Activated CD4-positive, alpha-beta T cell treated with anti-CD3 and anti-CD28 coated beads, Interleukin-2, amount 10 ng/mL, durations not matched to agents 7 days and 5 days (primary cell): ENCODE results near the gene SLC7A9. TPM values are rescaled to one million over a fixed set of nuclear protein-coding genes. Genes with fewer than 3 reads are reported as not detected.
A peak's percentile ranks its signal among the peaks of the same experiment; 100 is the strongest.
"Not testable (repeated sequence)": the region's sequence is repeated elsewhere in the genome, so short reads cannot be mapped to it uniquely, and the experiment has no call there.

Experiments
- CTCF ChIA-PET: fragments of 350-600 bp; sonication (Branson Sonifier 250); formaldehyde crosslinking; loops from one replicate; lab custom pipeline; 2021; ENCODE audit warnings: antibody characterized with exemption; lab: Charles Lee
- POLR2A ChIA-PET: fragments of 350-600 bp; sonication (Branson Sonifier 250); formaldehyde crosslinking; loops from one replicate; lab custom pipeline; 2021; ENCODE audit warnings: antibody characterized with exemption; lab: Charles Lee
- DNase-seq: peaks from one replicate; pipeline ENCODE4 v3.0.0-alpha.2; 2020
- H3K27ac Mint-ChIP-seq: one replicate; pipeline ENCODE4 v1.8.0; 2021; ENCODE audit warnings: mild to moderate bottlenecking, moderate library complexity, mixed read lengths
- H3K27me3 Mint-ChIP-seq: one replicate; pipeline ENCODE4 v1.8.0; 2021; ENCODE audit warnings: mixed read lengths
- H3K36me3 Mint-ChIP-seq: one replicate; pipeline ENCODE4 v1.8.0; 2021; ENCODE audit warnings: low read depth, mixed read lengths
- H3K4me1 Mint-ChIP-seq: one replicate; pipeline ENCODE4 v1.8.0; 2021; ENCODE audit warnings: mixed read lengths
- H3K4me3 Mint-ChIP-seq: one replicate; pipeline ENCODE4 v1.8.0; 2021; ENCODE audit warnings: mild to moderate bottlenecking, moderate library complexity, mixed read lengths
- H3K9me3 Mint-ChIP-seq: one replicate; pipeline ENCODE4 v1.8.0; 2021; ENCODE audit warnings: mixed read lengths
- total RNA-seq, 2 experiments: library from RNA; stranded (reverse); gene quantifications; one replicate each; pipeline ENCODE4 v1.2.3, GENCODE V29; 2021

The SLC7A9 gene
- total RNA-seq, 2 experiments from 2014 or later: 0.27 to 0.45 TPM

GRCh38 chr19:32812571-32812970 lies 57.0 kb downstream of the SLC7A9 start:
- CTCF ChIA-PET: no interaction called here
- Mint-ChIP-seq H3K4me1 (peaks cover 20% of the 10 kb centered on the region), H3K27ac (no peak overlapping the region), H3K4me3 (no peak overlapping the region), H3K9me3 (no peaks in the 10 kb centered on the region), H3K36me3 (no peaks in the 10 kb centered on the region), H3K27me3 (peaks cover 2% of the 10 kb centered on the region)
- POLR2A ChIA-PET: no interaction called here
- no peak for DNase-seq

- Mint-ChIP-seq H3K4me1 (peaks cover 20% of the 10 kb centered on the region), H3K36me3 (no peaks in the 10 kb centered on the region), H3K9me3 (no peaks in the 10 kb centered on the region), H3K27me3 (peaks cover 2% of the 10 kb centered on the region), H3K4me3 (no peak overlapping the region), H3K27ac (no peak overlapping the region)
- CTCF ChIA-PET: no interaction called here
- DNase-seq: no peak
- POLR2A ChIA-PET: no interaction called here
Measured at GRCh38 chr19:32812036-32812435, 57.5 kb downstream of the SLC7A9 start.

GRCh38 chr19:32811151-32811550 lies 58.4 kb downstream of the SLC7A9 start:
- Mint-ChIP-seq H3K36me3 (no peaks in the 10 kb centered on the region), H3K27ac (no peak overlapping the region), H3K27me3 (peaks cover 2% of the 10 kb centered on the region), H3K4me1 (peaks cover 20% of the 10 kb centered on the region), H3K9me3 (no peaks in the 10 kb centered on the region), H3K4me3 (no peak overlapping the region)
- ChIA-PET CTCF (no interaction called here), POLR2A (no interaction called here)
- no peak for DNase-seq

GRCh38 chr19:32810452-32810851 lies 59.1 kb downstream of the SLC7A9 start:
- ChIA-PET CTCF (no interaction called here), POLR2A (no interaction called here)
- Mint-ChIP-seq H3K27ac (no peak overlapping the region), H3K4me1 (peaks cover 20% of the 10 kb centered on the region), H3K4me3 (no peak overlapping the region), H3K27me3 (peaks cover 2% of the 10 kb centered on the region), H3K9me3 (no peaks in the 10 kb centered on the region), H3K36me3 (no peaks in the 10 kb centered on the region)
- no peak for DNase-seq

- CTCF ChIA-PET: no interaction called here
- peak overlapping the region; percentile 60 for H3K27ac Mint-ChIP-seq
- no peaks in the 10 kb centered on the region for H3K9me3 Mint-ChIP-seq
- no peak overlapping the region for H3K4me3 Mint-ChIP-seq
- POLR2A ChIA-PET: no interaction called here
- DNase-seq: no peak
- peaks cover 20% of the 10 kb centered on the region for H3K4me1 Mint-ChIP-seq
- no peaks in the 10 kb centered on the region for H3K36me3 Mint-ChIP-seq
- peaks cover 2% of the 10 kb centered on the region for H3K27me3 Mint-ChIP-seq
Measured at GRCh38 chr19:32809754-32810153, 59.8 kb downstream of the SLC7A9 start.

GRCh38 chr19:32809254-32809653 lies 60.3 kb downstream of the SLC7A9 start:
- no peaks in the 10 kb centered on the region for H3K9me3 Mint-ChIP-seq
- DNase-seq: no peak
- H3K27me3 Mint-ChIP-seq: peaks cover under 1% of the 10 kb centered on the region
- no peak overlapping the region for H3K4me3 Mint-ChIP-seq
- POLR2A ChIA-PET: no interaction called here
- H3K36me3 Mint-ChIP-seq: no peaks in the 10 kb centered on the region
- H3K4me1 Mint-ChIP-seq: peaks cover 18% of the 10 kb centered on the region
- peak overlapping the region; percentile 60 for H3K27ac Mint-ChIP-seq
- CTCF ChIA-PET: no interaction called here

- no peak overlapping the region for H3K4me3 Mint-ChIP-seq
- DNase-seq: no peak
- no peaks in the 10 kb centered on the region for H3K9me3 Mint-ChIP-seq
- no peaks in the 10 kb centered on the region for H3K36me3 Mint-ChIP-seq
- H3K27me3 Mint-ChIP-seq: no peaks in the 10 kb centered on the region
- ChIA-PET CTCF (no interaction called here), POLR2A (no interaction called here)
- peaks cover 12% of the 10 kb centered on the region for H3K4me1 Mint-ChIP-seq
- H3K27ac Mint-ChIP-seq: no peak overlapping the region
Measured at GRCh38 chr19:32808236-32808635, 61.3 kb downstream of the SLC7A9 start.

- no peak for DNase-seq
- Mint-ChIP-seq H3K4me1 (peaks cover 22% of the 10 kb centered on the region), H3K4me3 (no peak overlapping the region), H3K27ac (no peak overlapping the region), H3K9me3 (no peaks in the 10 kb centered on the region), H3K27me3 (peaks cover 1% of the 10 kb centered on the region), H3K36me3 (no peaks in the 10 kb centered on the region)
- ChIA-PET CTCF (no interaction called here), POLR2A (no interaction called here)
Measured at GRCh38 chr19:32802840-32803239, 66.7 kb downstream of the SLC7A9 start.

GRCh38 chr19:32800754-32801153 lies 68.8 kb downstream of the SLC7A9 start:
- no peak overlapping the region for H3K27ac Mint-ChIP-seq
- ChIA-PET POLR2A (no interaction called here), CTCF (no interaction called here)
- no peak overlapping the region for H3K4me3 Mint-ChIP-seq
- H3K4me1 Mint-ChIP-seq: peaks cover 30% of the 10 kb centered on the region
- no peaks in the 10 kb centered on the region for H3K9me3 Mint-ChIP-seq
- H3K27me3 Mint-ChIP-seq: peaks cover 1% of the 10 kb centered on the region
- DNase-seq: no peak
- H3K36me3 Mint-ChIP-seq: no peaks in the 10 kb centered on the region

- Mint-ChIP-seq H3K4me3 (no peak overlapping the region), H3K9me3 (no peaks in the 10 kb centered on the region), H3K36me3 (no peaks in the 10 kb centered on the region), H3K27me3 (peaks cover 1% of the 10 kb centered on the region), H3K27ac (no peak overlapping the region), H3K4me1 (peaks cover 35% of the 10 kb centered on the region)
- ChIA-PET CTCF (no interaction called here), POLR2A (no interaction called here)
- DNase-seq: no peak
Measured at GRCh38 chr19:32800191-32800590, 69.4 kb downstream of the SLC7A9 start.

GRCh38 chr19:32798201-32798600 lies 71.4 kb downstream of the SLC7A9 start:
- Mint-ChIP-seq H3K36me3 (no peaks in the 10 kb centered on the region), H3K27me3 (peaks cover 1% of the 10 kb centered on the region), H3K4me1 (peaks cover 50% of the 10 kb centered on the region), H3K4me3 (no peak overlapping the region), H3K9me3 (no peaks in the 10 kb centered on the region), H3K27ac (no peak overlapping the region)
- ChIA-PET CTCF (no interaction called here), POLR2A (no interaction called here)
- DNase-seq: no peak

GRCh38 chr19:32789429-32789828 lies 80.1 kb downstream of the SLC7A9 start:
- no peaks in the 10 kb centered on the region for H3K9me3 Mint-ChIP-seq
- POLR2A ChIA-PET: no interaction called here

GRCh38 chr19:32787895-32788294 lies 81.7 kb downstream of the SLC7A9 start:
- POLR2A ChIA-PET, H3K36me3 Mint-ChIP-seq, H3K9me3 Mint-ChIP-seq, DNase-seq, H3K4me3 Mint-ChIP-seq, H3K27ac Mint-ChIP-seq, CTCF ChIA-PET: not testable (repeated sequence)
- Mint-ChIP-seq H3K27me3 (peaks cover 25% of the 10 kb centered on the region), H3K4me1 (peaks cover 31% of the 10 kb centered on the region)

More at GRCh38 chr19:32789429-32789828, 80.1 kb downstream of the SLC7A9 start:
- Mint-ChIP-seq H3K27me3 (peaks cover 11% of the 10 kb centered on the region), H3K36me3 (peaks cover 2% of the 10 kb centered on the region), H3K4me3 (no peak overlapping the region), H3K27ac (no peak overlapping the region), H3K4me1 (peaks cover 41% of the 10 kb centered on the region)
- CTCF ChIA-PET: interaction anchor here (1.2 to 1.7 kb wide), 2 partner anchors 10 to 15 kb away, joined by 3 to 4 read pairs; no protein-coding TSS in a partner anchor
- DNase-seq: no peak

- peaks cover 26% of the 10 kb centered on the region for H3K27me3 Mint-ChIP-seq
- H3K27ac Mint-ChIP-seq, H3K4me3 Mint-ChIP-seq, POLR2A ChIA-PET, H3K36me3 Mint-ChIP-seq, DNase-seq: not testable (repeated sequence)
- peaks cover 25% of the 10 kb centered on the region for H3K4me1 Mint-ChIP-seq
- CTCF ChIA-PET: interaction anchor here (1.4 kb wide), 1 partner anchor 9 kb away, joined by 3 read pairs; no protein-coding TSS in a partner anchor
- peaks cover 15% of the 10 kb centered on the region for H3K9me3 Mint-ChIP-seq
Measured at GRCh38 chr19:32787161-32787813, 82.3 kb downstream of the SLC7A9 start.
